HG03139 (cell line): ENCODE data around the gene CHAF1A.

Experiments
- ATAC-seq: cut with Tn5 transposase; IDR thresholded peaks from one replicate; pipeline ENCODE4 v1.9.1; 2021; ENCODE audit not compliant: unreplicated experiment

Gene CHAF1A

DNA sequence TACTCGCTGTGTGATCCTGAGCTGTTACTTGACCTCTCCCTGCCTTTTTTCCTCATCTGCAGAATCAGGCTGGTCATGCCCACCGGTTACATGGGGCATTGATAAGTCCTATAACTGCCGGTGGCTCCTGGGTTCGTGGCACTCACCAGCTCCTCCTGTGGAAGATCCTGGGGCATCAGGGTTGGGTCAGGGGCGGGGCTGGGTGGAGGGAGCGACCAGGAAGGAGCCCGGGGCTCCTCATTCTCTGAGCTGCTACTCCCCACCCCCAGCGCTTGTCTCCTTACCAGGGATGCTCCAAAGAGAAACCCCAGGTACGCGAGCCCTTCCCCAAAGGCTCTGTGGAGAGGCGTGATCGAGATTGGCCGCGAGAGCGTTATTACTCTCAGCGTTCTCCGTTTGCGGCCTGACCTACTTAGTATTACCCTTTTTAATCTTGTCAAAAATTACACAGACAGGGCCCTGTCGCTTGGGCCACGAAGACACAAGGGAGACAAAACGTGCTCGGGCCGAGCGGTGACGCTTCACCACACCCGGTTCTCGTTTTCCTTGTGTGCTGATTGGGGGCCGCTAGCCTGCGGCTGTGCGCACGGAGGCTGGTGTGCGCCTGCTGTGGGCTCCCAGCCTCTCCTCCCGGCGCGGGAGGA lies 80.4 kb downstream of the CHAF1A start:
- ATAC-seq, result no peak

DNA sequence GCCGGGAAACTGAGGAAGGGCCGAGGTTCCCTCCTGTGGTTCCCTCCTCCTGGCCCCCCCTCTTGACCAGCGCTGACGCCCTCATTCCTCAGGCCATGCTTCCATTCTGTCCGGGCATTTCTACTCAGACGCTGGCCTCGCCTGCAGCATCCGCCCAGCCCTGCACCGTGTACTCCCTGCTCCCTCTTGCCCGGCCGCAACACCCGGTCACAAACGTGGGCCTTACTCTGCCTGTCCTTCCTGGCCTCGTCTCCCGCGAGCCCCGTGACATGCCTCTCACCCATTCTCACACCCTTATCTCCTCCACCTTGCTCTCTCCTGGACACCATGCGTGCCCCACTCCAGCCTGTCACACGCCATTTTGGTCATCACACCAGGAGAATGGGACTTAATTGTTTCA lies 80.9 kb downstream of the CHAF1A start:
- ATAC-seq, result no peak

DNA sequence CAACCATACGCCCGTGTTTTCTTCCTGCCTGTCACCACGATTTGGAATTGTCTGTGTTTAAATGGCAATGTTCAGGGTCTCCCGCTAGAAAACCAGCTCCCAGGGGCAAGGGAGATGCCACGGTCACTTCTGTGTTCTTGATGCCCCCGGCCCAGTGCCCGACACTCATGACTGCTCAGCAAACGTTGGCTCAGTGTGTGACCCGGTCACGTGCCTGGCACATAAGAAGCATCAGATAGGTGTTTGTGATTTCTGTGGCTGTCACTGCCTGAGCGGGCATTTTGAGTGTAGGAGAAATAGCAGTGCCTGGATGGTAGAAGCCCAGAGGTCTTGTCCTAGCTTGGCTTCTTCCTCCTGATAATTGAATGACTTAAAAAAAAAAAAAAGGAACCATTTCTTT lies 85.1 kb downstream of the CHAF1A start:
- no peak for ATAC-seq

DNA sequence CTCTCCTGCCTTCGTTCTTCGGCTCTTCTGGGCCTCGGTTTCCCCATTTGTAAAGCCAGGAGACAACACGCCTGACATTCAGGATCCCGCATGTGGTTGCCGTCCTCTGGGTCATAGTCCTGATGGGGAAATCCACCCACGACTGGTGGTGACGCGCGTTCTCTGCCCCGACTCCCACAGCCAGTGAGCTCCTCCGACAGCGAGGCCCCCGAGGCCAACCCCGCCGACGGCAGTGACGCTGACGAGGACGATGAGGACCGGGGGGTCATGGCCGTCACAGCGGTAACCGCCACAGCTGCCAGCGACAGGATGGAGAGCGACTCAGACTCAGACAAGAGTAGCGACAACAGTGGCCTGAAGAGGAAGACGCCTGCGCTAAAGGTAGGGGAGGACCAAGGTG lies 86.1 kb downstream of the CHAF1A start:
- ATAC-seq, result no peak

DNA sequence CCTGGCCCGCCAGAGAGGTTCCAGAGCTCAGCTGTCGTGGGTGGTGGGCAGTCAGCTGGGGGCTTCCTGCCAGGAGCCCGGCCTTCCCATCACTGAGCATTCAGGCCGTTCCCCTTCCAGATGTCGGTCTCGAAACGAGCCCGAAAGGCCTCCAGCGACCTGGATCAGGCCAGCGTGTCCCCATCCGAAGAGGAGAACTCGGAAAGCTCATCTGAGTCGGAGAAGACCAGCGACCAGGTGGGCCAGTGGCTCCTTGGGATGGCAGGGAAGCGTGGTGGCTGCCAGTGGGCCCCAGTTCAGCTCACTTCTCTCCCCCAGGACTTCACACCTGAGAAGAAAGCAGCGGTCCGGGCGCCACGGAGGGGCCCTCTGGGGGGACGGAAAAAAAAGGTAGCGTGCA lies 89.0 kb downstream of the CHAF1A start:
- no peak for ATAC-seq

DNA sequence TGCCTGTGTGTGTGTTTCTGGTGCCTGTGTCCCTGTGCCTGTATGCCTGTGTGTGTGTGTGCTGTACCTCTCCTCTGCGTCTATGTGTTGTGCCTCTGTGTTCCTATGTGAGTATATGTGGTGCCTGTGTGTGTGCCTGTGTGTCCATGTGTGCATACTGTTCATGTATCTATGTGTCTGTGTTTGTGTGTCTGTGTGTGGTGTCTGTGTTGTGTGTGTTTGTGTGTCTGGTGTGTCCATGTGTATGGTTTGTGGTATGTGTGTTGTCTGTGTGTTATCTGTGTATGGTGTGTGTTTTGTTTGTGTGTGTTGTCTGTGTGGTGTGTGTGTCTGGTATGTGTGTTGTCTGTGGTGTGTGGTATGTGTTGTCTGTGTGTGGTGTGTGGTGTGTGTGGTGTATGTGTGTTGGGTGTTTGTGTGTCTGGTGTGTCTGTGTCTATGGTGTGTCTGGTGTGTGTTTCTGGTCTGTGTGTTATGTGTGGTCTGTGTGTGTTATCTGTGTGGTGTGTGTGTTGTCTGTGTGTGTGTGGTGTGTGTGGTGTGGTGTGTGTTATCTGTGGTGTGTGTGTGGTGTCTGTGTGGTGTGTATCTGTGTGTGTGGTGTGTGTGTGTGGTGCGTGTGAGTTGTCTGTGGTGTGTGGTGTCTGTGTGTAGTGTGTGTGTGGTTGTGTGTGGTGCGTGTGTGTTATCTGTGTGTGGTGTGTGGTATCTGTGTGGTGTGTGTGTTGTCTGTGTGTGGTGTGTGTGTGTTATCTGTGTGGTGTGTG lies 90.1 kb downstream of the CHAF1A start:
- no peak for ATAC-seq
